GM19025 (cell line): ENCODE measurements around the gene NBEAL1.
A peak's percentile ranks its signal among the peaks of the same experiment; 100 is the strongest.
"Not testable (repeated sequence)": the region's sequence is repeated elsewhere in the genome, so short reads cannot be mapped to it uniquely, and the experiment has no call there.

Source experiments
- ATAC-seq: cut with Tn5 transposase; IDR thresholded peaks from one replicate; pipeline ENCODE4 v1.9.1; 2021; ENCODE audit warnings: mild to moderate bottlenecking, low read depth, moderate library complexity; ENCODE audit not compliant: unreplicated experiment

Gene NBEAL1

DNA sequence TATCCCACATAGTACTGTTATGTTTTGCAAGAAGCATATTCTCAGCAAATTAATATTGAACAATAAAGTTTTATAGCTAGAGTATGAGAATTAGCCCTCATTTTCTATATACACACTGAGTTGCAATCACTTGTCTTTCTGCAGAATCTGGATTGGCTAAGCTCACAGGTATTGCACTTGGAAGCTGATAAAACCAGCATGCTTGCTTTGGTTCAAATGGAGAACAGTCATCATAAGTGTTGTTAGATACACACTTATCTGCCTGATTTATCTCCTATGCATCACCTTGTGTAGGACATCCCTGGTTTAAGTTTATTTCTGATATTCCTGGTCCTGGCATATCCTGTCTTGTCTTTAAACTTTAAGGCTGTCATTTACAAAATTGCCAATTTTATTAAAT is 186.2 kb downstream of the NBEAL1 start:
- no peak for ATAC-seq

DNA sequence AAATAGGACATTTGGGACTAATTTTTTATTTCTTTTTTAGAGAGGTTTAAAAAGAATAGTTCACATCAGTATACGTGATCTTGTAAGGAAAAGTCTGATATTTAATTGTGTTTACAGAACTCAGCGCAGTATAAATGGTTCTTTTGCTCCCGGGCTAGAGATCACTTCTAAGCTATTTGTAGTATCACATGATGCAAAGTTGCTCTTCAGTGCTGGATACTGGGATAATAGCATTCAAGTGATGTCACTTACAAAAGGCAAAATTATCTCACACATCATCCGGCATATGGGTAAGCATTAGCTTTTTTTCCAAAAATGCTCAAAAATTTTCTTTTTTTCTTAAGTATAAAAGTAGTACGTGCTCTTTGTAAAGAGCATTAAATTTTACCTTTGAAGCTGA is 186.8 kb downstream of the NBEAL1 start:
- no peak for ATAC-seq

DNA sequence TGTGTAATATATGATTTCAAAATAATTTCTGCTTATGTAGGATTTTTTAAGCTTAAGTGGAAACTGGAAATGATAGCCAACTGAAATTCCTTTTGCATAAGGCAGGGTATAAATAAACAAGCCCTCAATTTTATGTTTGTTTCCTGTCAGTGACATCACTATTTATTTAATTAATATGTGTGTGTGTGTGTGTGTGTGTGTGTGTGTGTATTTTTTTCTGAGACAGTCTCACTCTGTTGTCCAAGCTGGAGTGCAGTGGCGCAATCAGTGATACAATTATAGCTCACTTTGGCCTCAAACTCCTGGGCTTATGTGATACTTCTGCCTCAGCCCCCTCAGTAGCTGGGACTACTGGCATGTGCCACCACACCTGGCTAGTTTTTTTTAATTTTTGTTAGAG is 194.9 kb downstream of the NBEAL1 start:
- no peak for ATAC-seq

- no peak for ATAC-seq
Measured at GRCh38 chr2:203225423-203226039, 210.9 kb downstream of the NBEAL1 start.

- not testable (repeated sequence) for ATAC-seq
Measured at GRCh38 chr2:203229674-203230073, 215.0 kb downstream of the NBEAL1 start.

DNA sequence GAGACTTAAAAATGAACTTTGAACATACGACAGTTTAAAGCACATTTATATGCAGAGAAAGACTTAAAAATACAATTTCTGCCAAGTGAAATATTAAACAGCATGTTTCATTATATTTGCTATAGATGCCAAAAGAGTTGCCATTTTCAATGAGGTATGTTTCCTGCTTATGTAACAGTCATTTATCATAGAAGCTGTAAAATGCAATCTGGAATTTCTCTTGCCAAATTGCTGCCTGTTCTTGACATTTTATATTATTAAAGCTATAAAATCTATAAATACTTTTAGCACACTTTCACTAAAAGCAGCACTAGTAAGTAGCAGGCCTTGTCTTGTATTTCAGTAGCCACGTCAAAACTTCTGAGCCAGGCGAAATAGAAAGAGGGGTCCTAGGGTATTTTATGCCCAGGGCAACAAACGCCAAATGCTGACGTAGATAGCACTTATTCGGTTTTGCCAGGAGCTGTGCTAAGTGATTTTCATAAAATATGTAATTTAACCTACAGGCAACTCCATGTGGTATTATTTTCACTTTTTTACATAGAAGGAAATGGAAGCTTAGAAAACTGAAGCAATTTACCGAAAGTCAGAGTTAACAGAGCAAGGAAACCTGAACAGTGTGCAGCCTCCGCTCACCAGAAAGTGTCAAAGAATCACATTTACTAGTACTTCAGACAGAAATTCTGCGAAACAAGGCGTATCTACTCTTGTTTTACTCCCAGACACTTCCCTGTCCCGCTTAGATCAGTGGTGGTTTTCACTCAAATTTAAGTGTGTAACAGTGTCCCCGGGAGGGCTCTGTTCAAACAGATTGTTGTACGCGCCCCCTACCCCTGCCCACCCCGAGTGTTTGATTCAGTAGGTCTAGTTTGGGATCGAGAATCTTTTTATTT is 222.9 kb downstream of the NBEAL1 start:
- no peak for ATAC-seq

- ATAC-seq: no peak
Measured at GRCh38 chr2:203238292-203238703, 223.6 kb downstream of the NBEAL1 start.

- ATAC-seq: peak; percentile 87
Measured at GRCh38 chr2:203238704-203239526, 224.2 kb downstream of the NBEAL1 start, which contains the start of gene CYP20A1. CYP20A1 (plus strand) TSS chr2:203239018; CDS start chr2:203239063, 45 bp downstream.

DNA sequence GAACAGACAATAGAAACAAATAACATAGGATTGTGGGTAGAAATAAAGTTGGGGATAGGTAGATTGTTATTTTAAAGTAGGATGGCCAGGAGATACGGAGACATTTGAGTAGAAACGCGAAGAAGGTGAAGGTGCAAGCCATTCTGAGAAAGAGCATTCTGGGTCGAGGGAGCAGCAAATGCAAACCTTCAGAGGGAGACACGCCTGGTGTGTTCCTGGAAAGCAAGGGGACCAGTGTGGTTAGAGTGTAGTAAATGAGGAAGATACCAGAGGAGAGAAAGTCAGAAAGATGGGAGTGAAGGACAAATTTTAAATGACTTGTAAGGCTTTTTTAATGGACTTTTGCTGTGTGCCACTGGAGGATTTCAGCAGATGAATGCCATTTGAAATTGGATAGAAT is 225.8 kb downstream of the NBEAL1 start:
- no peak for ATAC-seq

GRCh38 chr2:203242518-203242917 is 227.8 kb downstream of the NBEAL1 start:
- ATAC-seq: no peak

GRCh38 chr2:203246646-203247045 is 232.0 kb downstream of the NBEAL1 start:
- no peak for ATAC-seq

DNA sequence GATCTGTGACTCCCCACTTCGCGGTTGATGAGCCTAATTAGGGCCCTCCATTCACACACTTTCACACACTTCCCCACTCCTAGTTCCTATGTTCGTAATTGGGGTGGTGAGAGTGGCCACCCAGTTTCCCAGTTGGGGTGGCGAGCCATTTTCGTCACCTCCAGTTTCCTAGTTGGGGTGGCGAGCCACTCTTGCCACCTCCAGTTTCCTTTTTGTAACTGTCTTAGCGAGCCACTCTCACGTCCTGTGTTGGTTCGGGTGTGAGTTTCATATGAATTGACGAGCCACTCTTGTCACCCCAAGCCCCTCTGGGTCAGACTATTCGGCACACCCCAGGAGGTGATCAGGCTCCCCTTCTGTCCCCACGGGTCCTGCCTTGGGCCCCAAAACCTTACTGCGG is 238.1 kb downstream of the NBEAL1 start:
- no peak for ATAC-seq

DNA sequence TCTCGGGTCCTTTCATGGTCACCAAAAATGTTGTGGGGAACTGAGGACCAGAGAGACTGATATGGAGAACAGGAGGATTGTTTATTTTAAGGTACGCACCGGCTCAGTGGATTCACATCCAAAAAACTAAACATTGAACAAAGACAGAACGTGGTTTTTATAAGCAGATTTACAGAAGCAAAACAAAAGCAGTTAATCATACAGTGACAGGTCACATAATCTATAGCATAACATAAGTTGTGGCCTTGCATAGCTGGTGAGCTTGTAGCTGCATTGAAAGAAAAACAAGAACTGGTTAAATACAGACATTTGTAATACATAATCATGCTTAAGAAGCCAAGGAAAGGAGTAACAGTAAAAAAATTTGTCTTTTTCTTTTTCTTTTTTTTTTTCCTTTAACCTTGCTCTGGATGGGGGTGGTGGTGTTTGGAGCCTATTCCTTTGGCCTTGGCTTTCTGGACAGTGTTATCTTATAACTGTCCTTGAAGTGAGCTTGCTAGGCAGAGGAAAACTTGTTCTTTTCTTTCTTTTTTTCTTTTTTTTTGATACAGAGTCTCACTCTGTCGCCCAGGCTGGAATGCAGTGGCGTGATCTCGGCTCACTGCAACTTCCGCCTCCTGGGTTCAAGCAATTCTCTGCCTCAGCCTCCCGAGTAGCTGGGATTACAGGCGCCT is 238.9 kb downstream of the NBEAL1 start:
- ATAC-seq: not testable (repeated sequence)

GRCh38 chr2:203261326-203262159 is 246.9 kb downstream of the NBEAL1 start:
- no peak for ATAC-seq
